Kidney (tissue), 14 donors: ENCODE data around the gene TMEM147. TPM values are rescaled to one million over a fixed set of nuclear protein-coding genes. Genes with fewer than 3 reads are reported as not detected.
"Not testable (repeated sequence)": the region's sequence is repeated elsewhere in the genome, so short reads cannot be mapped to it uniquely, and the experiment has no call there.

ENCODE experiments used
- DNase-seq, 5 donors: peaks; one replicate each; pipeline ENCODE4 v3.0.0-alpha.2; 2013 to 2020
- FAIRE-seq: peaks from 2 replicates; lab custom pipeline; 2012; peaks lifted over from hg19 to GRCh38; lab: Jason Lieb, UNC
- H3K27ac ChIP-seq, 2 donors: one replicate each; pipeline ENCODE4 v1.7.0; 2013; ENCODE audit warnings: low read depth in 2 of 2, low read length in 2 of 2, inconsistent platforms in 1 of 2
- H3K27me3 ChIP-seq: one replicate; pipeline ENCODE4 v1.7.1; 2013; ENCODE audit warnings: low read length, inconsistent platforms; ENCODE audit not compliant: control insufficient read depth, insufficient read depth
- H3K36me3 ChIP-seq, 3 donors: one replicate each; pipeline versions ENCODE4 v1.7.0 to v1.7.1; 2013; ENCODE audit warnings: low read length in 3 of 3, control low read depth in 1 of 3, inconsistent platforms in 1 of 3; ENCODE audit not compliant: insufficient read depth in 3 of 3, control insufficient read depth in 2 of 3
- H3K4me1 ChIP-seq, 3 donors: one replicate each; pipeline versions ENCODE4 v1.7.0 to v1.7.1; 2013; ENCODE audit warnings: low read length in 3 of 3, inconsistent platforms in 1 of 3, low read depth in 1 of 3; ENCODE audit not compliant: control insufficient read depth in 2 of 3, insufficient read depth in 2 of 3
- H3K4me3 ChIP-seq, 3 donors: one replicate each; pipeline versions ENCODE4 v1.7.0 to v1.8.1; 2013; ENCODE audit warnings: low read length in 3 of 3, control low read depth in 1 of 3, inconsistent platforms in 1 of 3
- H3K9ac ChIP-seq, 3 donors: one replicate each; pipeline versions ENCODE4 v1.7.0 to v1.7.1; 2013; ENCODE audit warnings: low read length in 3 of 3, control low read depth in 1 of 3, inconsistent platforms in 1 of 3
- H3K9me3 ChIP-seq, 3 donors: one replicate each; pipeline versions ENCODE4 v1.7.0 to v1.7.1; 2013; ENCODE audit warnings: low read length in 3 of 3, control low read depth in 1 of 3, inconsistent platforms in 1 of 3; ENCODE audit not compliant: control insufficient read depth in 2 of 3, insufficient read depth in 1 of 3
- CTCF ChIP-seq: IDR thresholded peaks from 3 replicates; pipeline ENCODE4 v1.5.1; 2012; ENCODE audit warnings: mild to moderate bottlenecking, moderate library complexity, borderline replicate concordance; ENCODE audit not compliant: insufficient read depth; ENCODE audit errors: extremely low read depth
- intact Hi-C: fragments of 100-400 bp; cut with DNase I; formaldehyde crosslinking; loops from one replicate; pipeline ENCODE4 v1.11.1; 2022
- polyA plus RNA-seq: library from polyadenylated mRNA; stranded (reverse); fragments of 350-450 nt; fragmentation: Illumina TruSeq; extraction: RNeasy Lipid Tissue Mini Kit (QIAGEN cat#74804); gene quantifications from one replicate; pipeline ENCODE4 v1.2.3, GENCODE V29; 2014; ENCODE audit warnings: low read depth, low replicate concordance; ENCODE audit not compliant: insufficient read depth
- total RNA-seq: library from RNA; stranded (reverse); fragmentation: NEBNext Ultra II Directional; extraction: Animal tissue kit (Norgen Biotek cat#: 25700); gene quantifications from one replicate; pipeline ENCODE4 v1.2.1, GENCODE V29; 2021
- donor health status: control.
- donor health status: control.
- donor health status: control.
- donor health status: control.
- donor health status: control.
- donor health status: DM: yes; HTN: yes; CAD: no.
- donor health status: Normal renal cell carcinoma (clear cell type).

TMEM147 gene
- total and polyA plus RNA-seq, 2 donors from 2014 or later: 76.9 to 233 TPM

- Histone ChIP-seq H3K9me3 (no peaks in the 10 kb centered on the region), H3K9ac (no peak overlapping the region), H3K27me3 (no peaks in the 10 kb centered on the region), H3K36me3 (no peaks in the 10 kb centered on the region), H3K4me1 (no peaks in the 10 kb centered on the region), H3K4me3 (no peak overlapping the region), H3K27ac (no peak overlapping the region)
- FAIRE-seq (no peak), DNase-seq (no peak)
- intact Hi-C loops: no loop called here
- TF ChIP-seq CTCF: no peak
Measured at GRCh38 chr19:35590875-35591274, 45.4 kb downstream of the TMEM147 start.

- no peak overlapping the region for H3K27ac ChIP-seq
- no peaks in the 10 kb centered on the region for H3K4me1 ChIP-seq
- no peaks in the 10 kb centered on the region for H3K27me3 ChIP-seq
- peak; percentile 30 for TF ChIP-seq CTCF
- H3K9ac ChIP-seq: no peak overlapping the region
- DNase-seq (peak in 3 of 5 donors; percentile 32 to 74 (median 65)), FAIRE-seq (no peak)
- intact Hi-C loops: no loop called here
- H3K36me3 ChIP-seq: no peaks in the 10 kb centered on the region
- no peak overlapping the region for H3K4me3 ChIP-seq
- no peaks in the 10 kb centered on the region for H3K9me3 ChIP-seq
Measured at GRCh38 chr19:35592226-35592625, 46.8 kb downstream of the TMEM147 start.

GRCh38 chr19:35595026-35595425, 49.6 kb downstream of the TMEM147 start:
- intact Hi-C loops, H3K27ac ChIP-seq, FAIRE-seq, H3K9ac ChIP-seq, H3K9me3 ChIP-seq, H3K27me3 ChIP-seq, H3K4me1 ChIP-seq, DNase-seq, H3K4me3 ChIP-seq, H3K36me3 ChIP-seq: not testable (repeated sequence)

- Histone ChIP-seq H3K36me3 (no peaks in the 10 kb centered on the region), H3K27me3 (no peaks in the 10 kb centered on the region), H3K27ac (no peak overlapping the region), H3K9me3 (no peaks in the 10 kb centered on the region), H3K4me1 (no peaks in the 10 kb centered on the region), H3K4me3 (no peak overlapping the region), H3K9ac (no peak overlapping the region)
- DNase-seq: no peak
- TF ChIP-seq CTCF: no peak
- intact Hi-C loops: no loop called here
- no peak for FAIRE-seq
Measured at GRCh38 chr19:35595928-35596327, 50.5 kb downstream of the TMEM147 start.
